ENCODE results near the gene ACADSB. TPM values are rescaled to one million over a fixed set of nuclear protein-coding genes. Genes with fewer than 3 reads are reported as not detected.

The ACADSB gene
- total RNA-seq, 2 donors from 2014 or later: 16.8 to 25.1 TPM

DNA sequence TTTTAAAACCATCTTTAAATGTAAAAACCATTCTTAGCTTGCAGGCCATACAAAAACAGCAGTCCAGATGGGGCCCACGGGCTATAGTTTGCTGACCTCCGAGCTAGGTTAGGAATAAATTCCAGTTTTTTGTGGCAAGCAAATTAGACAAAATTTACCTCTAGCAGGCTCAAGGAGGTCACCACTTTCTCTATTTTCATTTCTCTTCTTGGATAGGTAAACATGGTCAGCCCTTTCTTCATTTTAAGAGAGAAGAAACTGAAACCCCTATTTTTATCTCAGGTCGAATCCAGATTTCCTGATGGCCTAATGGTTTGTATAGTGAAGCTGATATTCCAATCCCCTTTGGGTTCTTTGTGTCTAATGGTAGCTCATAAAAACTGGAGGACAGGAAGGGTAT is 10.9 kb upstream of the ACADSB start:
- DNase-seq (ENCODE audit: low spot score in 2 of 2): no peak
- peak overlapping the region in 1 of 2 donors; percentile 55 for H3K27ac Mint-ChIP-seq
- H3K9me3 Mint-ChIP-seq: no peaks in the 10 kb centered on the region
- ATAC-seq: no peak
- H3K36me3 Mint-ChIP-seq: peaks cover 0 to 12% of the 10 kb centered on the region in 2 donors

DNA sequence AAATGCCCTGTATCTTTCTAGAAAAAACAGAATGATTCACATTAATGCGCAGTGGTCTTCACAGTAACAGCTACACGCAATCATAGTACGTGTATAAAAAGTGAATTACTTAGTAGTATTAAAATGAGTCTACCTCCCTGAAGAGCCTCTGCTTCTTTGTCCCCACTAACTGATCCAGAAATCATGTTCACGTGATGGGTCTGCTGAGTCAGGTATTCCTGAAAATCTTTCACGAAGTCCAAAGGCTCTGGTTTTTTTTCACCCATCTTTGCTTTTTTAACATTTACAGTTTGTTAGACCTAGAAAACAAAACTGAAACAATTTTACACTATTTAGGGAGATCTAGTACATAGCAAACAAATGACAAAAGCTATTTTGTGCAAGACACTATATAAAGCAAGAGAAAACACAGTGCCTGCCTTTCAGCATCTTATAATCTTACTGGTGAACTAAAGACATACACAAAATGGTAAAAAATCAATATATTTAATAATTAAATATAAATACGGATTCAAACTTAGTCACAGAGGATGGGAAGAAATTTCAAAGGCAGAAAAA is 10.4 kb upstream of the ACADSB start:
- Mint-ChIP-seq H3K27ac (peak overlapping the region in 1 of 2 donors; percentile 57), H3K9me3 (no peaks in the 10 kb centered on the region), H3K36me3 (peaks cover 0 to 12% of the 10 kb centered on the region in 2 donors)
- DNase-seq (ENCODE audit: low spot score in 2 of 2): no peak
- ATAC-seq: no peak

DNA sequence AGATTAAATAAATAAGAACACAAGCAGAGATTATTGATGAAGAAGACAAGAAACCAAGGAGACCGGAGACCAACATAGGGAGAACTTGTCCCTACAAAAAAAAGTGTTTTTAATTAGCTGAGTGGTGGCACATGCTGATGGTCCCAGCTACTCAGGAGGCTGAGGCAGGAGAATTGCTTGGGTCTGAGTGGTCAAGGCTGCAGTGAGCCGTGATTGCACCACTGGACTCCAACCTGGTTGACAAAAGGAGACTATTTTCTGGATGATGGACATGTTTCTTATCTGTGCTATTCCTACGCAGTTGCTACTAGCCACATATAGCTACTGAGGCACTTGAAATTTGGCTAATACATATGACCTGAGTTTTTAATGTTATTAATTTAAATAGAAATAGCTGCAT is 9.9 kb upstream of the ACADSB start:
- Mint-ChIP-seq H3K36me3 (peaks cover 0 to 12% of the 10 kb centered on the region in 2 donors), H3K27ac (peak overlapping the region in 1 of 2 donors; percentile 50), H3K9me3 (no peaks in the 10 kb centered on the region)
- no peak for ATAC-seq
- no peak for DNase-seq (ENCODE audit: low spot score in 2 of 2)

DNA sequence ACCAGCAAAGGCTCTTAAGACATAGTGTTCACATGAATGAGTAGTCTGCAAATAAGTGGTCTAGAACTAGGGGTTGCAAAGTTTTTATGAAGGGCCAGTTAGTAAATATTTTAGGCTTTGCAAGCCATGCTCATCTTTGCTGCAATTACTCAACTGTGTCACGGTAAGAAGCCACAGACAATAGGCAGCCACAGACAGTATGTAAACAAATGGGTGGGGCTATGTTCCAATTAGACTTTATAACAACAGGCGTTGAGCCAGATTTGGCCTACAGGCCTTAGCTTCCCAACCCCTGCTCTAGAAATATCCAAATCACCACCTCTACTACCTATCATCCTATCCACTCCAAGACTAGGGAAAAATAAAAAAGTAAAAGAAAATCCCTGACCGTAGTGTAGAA is 9.5 kb upstream of the ACADSB start:
- ATAC-seq: no peak

DNA sequence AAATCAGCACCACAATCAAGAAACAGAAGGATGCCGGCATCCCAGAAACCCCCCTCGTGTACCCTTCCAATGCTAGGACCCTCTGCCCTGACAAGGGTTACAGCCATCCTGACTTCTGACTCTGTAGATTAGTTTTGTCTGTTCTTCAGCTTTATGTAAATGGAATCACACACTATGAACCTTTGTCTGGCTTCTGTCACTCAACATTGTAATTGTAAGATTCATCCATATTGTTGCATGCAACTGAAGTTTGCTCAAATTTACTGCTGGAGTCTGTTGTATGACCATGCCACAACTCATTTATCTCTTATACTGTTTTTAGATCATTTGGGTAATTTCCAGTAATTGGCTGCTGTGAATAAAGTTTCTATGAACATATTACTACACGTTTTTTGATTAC is 8.7 kb upstream of the ACADSB start:
- ATAC-seq: no peak
- H3K9me3 Mint-ChIP-seq: no peaks in the 10 kb centered on the region
- DNase-seq (ENCODE audit: low spot score in 2 of 2): no peak
- H3K36me3 Mint-ChIP-seq: peaks cover 0 to 12% of the 10 kb centered on the region in 2 donors
- H3K27ac Mint-ChIP-seq: peak overlapping the region in 1 of 2 donors; percentile 23

More for the DNA sequence above, 9.5 kb upstream of the ACADSB start:
- Mint-ChIP-seq H3K9me3 (no peaks in the 10 kb centered on the region), H3K27ac (peak overlapping the region in 1 of 2 donors; percentile 50), H3K36me3 (peaks cover 0 to 12% of the 10 kb centered on the region in 2 donors)
- DNase-seq (ENCODE audit: low spot score in 2 of 2): no peak

DNA sequence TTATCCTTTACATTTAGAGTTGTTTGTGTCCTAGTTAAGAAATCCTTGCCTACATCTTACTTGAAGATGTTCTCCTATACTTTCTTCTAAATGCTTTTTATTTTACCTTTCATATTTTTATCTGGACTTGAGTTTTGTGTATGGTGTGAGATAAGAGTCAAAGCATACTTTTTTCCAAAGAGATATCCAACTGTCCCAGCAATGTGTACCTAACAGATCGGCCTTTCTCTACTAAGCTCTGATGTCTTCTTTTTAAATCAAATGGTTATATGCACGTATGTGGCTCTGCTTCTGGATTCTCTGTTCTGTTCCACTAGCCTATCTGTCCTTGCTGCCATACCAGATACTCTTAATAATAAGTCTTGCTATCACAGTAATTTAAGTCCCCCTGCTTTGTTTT is 7.4 kb upstream of the ACADSB start:
- Mint-ChIP-seq H3K36me3 (peaks cover 0 to 12% of the 10 kb centered on the region in 2 donors), H3K9me3 (no peaks in the 10 kb centered on the region), H3K27ac (peak overlapping the region in 1 of 2 donors; percentile 9)
- ATAC-seq: no peak
- DNase-seq (ENCODE audit: low spot score in 2 of 2): no peak

DNA sequence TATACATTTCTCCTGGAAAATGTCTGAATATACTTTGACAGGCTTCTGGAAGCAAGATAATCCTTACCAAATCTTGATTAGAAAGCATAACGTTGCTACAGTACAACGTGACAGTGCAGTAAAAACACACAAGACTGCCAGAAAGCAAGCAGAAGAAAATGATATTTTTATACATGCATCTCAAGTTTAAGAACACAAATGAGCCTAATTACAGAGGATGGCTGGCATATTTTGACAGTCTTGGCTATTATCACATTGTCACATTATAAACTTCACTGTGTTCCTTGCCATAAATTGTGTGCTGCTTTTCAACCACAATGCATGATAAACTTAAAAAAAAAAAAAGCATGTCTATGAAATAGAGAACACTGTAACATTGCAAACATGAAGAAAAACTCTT is 4.5 kb upstream of the ACADSB start:
- H3K36me3 Mint-ChIP-seq: peaks cover 18 to 27% of the 10 kb centered on the region in 2 donors
- ATAC-seq (no peak), DNase-seq (ENCODE audit: low spot score in 2 of 2) (no peak)

DNA sequence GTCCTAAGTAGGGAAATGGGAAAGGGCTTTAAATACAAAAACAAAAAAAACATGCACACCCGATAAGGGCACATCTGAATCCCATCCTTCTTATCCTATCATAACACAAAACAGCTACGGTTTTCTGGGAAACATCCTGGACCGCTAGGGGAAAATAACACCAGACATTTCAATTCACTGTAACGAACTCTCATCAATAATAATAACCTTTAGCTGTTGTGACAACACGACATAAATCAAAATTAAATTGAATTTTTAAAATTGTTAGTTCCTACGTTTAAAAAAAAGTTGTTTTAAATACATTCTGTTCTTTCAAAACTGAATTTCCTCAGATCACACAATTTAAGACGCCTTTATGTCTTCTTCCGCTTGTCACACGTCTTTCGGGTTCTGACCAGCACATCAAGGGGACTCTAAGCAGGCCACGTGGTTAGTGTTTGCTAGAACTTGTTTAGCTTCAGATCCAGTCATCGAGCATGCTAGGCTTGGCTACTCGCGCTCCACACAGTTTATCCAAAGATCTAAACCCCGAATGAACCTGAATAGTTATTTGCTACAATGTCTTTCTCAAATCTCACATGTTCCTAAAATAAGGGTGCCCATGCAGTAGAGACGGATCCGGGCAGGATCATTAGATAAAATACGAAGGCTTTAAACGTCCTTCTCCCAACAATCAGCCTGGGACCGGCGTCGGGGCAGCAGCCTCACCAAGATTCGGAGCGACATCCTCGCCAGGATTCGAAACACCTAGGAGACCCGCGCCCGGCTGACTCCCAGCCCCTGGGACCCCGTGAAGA is 1.1 kb upstream of the ACADSB start:
- ATAC-seq: peak; percentile 44 to 54
- H3K36me3 Mint-ChIP-seq: peaks cover 25 to 31% of the 10 kb centered on the region in 2 donors

More for the DNA sequence above, 4.5 kb upstream of the ACADSB start:
- Mint-ChIP-seq H3K27ac (no peak overlapping the region), H3K9me3 (no peaks in the 10 kb centered on the region)

DNA sequence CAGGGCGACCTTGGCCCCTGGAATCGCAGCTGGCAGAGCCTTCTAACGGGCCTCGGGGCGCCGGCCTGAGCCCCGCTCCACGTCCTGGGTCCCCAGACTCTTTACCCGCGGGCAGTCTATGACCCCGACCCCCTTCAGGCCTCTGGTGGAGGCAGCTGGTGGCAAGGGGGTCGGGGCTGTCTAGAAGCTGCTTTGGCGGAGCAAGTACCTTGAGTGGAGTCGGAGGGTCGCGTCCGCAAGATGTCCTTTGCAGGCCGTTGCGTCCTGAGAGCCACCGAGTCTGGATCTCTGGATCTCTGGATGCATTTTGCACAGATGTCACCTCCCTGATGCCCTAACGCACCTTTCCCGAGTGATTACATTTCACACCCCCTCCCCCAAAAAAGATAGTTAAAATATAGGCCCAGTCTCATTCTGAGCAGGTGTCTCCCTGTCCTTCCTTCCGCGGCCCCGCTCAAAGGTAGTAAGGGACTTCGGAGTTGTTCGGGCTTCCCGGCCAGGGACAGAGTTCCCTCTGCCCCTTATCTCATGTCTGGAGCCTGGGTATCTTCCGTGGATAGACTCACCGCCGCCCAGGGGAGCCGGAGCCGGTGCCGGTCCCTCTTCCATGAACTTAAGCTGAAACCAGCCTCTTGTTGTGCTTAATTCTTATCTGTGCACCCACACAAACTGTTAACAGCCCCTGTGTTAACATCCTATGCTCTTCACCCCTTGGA is 457 bp downstream of the ACADSB start:
- Mint-ChIP-seq H3K36me3 (peaks cover 25 to 31% of the 10 kb centered on the region in 2 donors), H3K27ac (peak overlapping the region; percentile 97 to 100), H3K9me3 (no peaks in the 10 kb centered on the region)
- ATAC-seq (no peak), DNase-seq (ENCODE audit: low spot score in 2 of 2) (peak in 1 of 2 donors; percentile 23)

More for the DNA sequence above, 1.1 kb upstream of the ACADSB start:
- Mint-ChIP-seq H3K27ac (peak overlapping the region; percentile 97 to 100), H3K9me3 (no peaks in the 10 kb centered on the region)
- DNase-seq (ENCODE audit: low spot score in 2 of 2): peak in 1 of 2 donors; percentile 38

DNA sequence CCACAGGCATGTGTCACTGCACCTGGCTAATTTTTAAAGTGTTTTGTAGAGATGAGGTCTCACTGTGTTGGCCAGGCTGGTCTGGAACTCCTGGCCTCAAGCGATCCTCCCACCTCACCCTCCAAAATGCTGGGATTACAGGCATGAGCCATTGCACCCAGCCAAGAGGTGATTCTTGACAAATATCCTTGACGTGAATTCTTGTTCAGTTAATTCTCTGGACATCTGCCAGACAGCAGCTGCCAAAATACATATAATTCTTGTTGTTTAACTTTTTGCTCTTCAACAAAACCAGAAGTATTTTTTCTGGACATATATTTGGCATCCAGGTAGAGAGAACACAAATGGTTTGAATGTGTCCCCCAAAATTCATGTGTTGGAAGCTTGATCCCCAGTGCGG is 3.2 kb downstream of the ACADSB start:
- Mint-ChIP-seq H3K36me3 (peaks cover 31 to 34% of the 10 kb centered on the region in 2 donors), H3K9me3 (no peaks in the 10 kb centered on the region), H3K27ac (no peak overlapping the region)
- ATAC-seq (no peak), DNase-seq (ENCODE audit: low spot score in 2 of 2) (no peak)

DNA sequence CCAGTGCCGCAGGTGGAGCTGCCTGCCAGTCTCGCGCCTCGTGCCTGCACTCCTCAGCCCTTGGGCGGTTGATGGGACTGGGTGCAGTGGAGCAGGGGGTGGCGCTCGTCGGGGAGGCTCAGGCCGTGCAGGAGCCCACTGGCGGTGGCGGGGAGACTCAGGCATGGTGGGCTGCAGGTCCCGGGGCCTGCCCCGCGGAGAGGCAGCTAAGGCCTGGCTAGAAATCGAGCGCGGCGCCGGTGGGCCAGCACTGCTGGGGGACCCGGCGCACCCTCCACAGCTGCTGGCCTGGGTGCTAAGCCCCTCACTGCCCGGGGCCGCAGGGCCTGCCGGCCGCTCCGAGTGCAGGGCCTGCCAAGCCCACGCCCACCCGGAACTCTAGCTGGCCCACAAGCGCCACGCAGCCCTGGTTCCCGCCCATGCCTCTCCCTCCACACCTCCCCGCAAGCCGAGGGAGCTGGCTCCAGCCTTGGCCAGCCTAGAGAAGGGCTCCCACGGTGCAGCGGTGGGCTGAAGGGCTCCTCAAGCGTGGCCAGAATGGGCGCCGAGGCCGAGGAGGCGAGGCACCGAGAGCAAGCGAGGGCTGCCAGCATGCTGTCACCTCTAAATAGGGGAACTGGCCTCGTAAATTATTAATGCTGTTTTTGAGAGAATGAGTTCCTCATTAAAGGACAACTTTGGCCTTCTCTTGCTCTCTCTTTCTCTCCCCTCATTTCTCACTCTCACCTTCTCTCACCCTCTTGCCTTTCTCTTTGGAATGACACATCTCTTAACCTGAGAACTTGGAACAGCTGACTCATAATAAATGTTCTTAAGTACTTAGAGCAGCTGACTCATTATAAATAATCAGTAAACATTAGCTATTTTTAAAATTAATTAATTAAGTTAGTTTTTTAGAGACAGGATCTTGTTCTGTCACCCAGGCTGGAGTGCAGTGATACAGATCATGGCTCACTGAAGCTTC is 4.9 kb downstream of the ACADSB start:
- Mint-ChIP-seq H3K9me3 (peaks cover 0 to 5% of the 10 kb centered on the region in 2 donors), H3K36me3 (peaks cover 20 to 22% of the 10 kb centered on the region in 2 donors), H3K27ac (no peak overlapping the region)
- no peak for ATAC-seq
- no peak for DNase-seq (ENCODE audit: low spot score in 2 of 2)

DNA sequence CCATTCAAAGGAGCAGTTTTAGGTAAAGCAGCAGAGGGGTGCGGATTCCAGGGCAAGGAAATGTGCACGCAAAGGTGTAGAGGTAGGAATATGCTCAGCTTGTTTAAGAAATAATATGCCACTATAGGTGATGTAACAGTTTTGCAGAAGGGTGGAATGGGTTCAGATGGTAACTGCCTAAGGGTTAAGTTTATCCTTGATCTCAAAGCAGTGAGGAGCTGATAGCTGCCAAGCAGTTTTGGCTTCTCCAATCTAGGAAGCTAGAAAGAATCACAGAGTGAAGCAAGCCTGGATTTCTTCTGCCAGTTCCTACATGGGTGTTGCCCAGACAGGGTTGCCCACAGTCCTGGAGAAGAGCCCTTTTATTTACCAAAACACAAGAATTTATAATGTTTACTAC is 6.0 kb downstream of the ACADSB start:
- H3K36me3 Mint-ChIP-seq: peaks cover 11 to 14% of the 10 kb centered on the region in 2 donors
- peaks cover 0 to 5% of the 10 kb centered on the region in 2 donors for H3K9me3 Mint-ChIP-seq
- ATAC-seq: no peak
- no peak for DNase-seq (ENCODE audit: low spot score in 2 of 2)
- no peak overlapping the region for H3K27ac Mint-ChIP-seq

DNA sequence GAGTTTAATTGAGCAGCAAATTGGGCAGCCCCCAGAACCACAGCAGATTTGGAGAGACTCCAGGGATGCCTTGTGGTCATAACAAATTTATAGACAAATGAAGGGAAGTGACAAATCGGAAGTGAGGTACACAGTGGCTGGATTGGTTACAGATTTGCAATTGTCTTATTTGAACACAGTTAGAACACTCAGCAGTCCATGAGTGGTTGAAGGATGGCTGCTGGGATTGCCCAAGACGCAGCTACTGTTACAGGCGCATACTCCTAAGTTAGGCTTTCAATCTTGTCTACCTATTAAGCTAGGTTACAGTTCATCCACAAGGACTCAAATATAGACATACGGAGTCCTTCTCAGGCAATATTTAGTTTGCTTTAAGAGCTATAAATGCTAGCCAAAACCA is 7.4 kb downstream of the ACADSB start:
- peaks cover 0 to 5% of the 10 kb centered on the region in 2 donors for H3K9me3 Mint-ChIP-seq
- DNase-seq (ENCODE audit: low spot score in 2 of 2) (no peak), ATAC-seq (no peak)
- peaks cover 9 to 14% of the 10 kb centered on the region in 2 donors for H3K36me3 Mint-ChIP-seq
- no peak overlapping the region for H3K27ac Mint-ChIP-seq

DNA sequence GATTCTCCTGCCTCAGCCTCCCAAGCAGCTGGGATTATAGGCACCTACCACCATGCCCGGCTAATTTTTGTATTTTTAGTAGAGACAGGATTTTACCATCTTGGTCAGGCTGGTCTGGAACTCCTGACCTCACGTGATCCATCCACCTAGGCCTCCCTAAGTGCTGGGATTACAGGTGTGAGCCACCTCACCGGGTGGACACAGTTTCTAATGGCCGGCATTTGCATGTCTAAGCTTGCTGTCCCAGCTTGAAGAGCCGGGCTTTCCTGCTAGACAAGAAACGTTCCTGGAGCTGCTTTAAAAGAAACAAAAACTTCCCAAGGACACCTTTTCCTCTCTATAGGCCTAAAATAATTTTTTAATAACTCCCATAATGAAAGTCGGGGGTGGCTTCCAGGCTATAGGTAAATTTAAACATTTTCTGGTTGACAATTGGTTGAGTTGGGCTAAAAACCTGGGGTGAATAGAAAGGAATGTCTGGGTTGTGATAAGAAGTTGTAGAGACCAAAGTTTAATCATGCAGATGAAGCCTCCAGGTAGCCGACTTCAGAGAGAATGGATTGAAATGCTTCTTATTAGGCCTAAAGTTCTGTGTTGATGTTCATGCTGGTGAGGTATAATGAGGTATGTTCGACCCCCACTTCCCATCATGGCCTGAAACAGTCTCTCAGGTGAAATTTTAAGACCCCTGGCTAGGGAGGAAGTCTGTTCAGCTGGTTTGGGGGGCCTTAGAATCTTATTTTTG is 8.8 kb downstream of the ACADSB start:
- Mint-ChIP-seq H3K9me3 (peaks cover 0 to 5% of the 10 kb centered on the region in 2 donors), H3K27ac (no peak overlapping the region), H3K36me3 (peaks cover 1 to 11% of the 10 kb centered on the region in 2 donors)
- ATAC-seq: no peak
- no peak for DNase-seq (ENCODE audit: low spot score in 2 of 2)

DNA sequence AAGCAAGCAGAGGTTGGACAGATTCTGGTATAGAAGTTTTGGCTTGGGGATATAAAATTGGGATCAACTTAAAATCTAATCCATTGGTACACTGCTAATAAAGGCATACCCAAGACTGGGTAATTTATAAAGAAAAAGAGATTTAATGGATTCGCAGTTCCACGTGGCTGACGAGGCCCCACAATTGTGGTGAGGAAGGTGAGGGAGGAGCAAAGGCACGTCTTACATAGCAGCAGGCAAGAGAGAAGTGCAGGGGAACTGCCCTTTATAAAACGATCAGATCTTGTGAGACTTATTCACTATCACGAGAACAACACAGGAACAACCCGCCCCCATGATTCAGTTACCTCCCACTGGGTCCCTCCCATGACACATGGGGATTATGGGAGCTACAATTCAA is 9.7 kb downstream of the ACADSB start:
- H3K36me3 Mint-ChIP-seq: peaks cover 0 to 9% of the 10 kb centered on the region in 2 donors
- DNase-seq (ENCODE audit: low spot score in 2 of 2) (no peak), ATAC-seq (no peak)
- H3K27ac Mint-ChIP-seq: peak overlapping the region in 1 of 2 donors; percentile 10
- H3K9me3 Mint-ChIP-seq: peaks cover 0 to 5% of the 10 kb centered on the region in 2 donors
